GM23338 (cell line): ENCODE data around the gene SAMHD1. TPM values are rescaled to one million over a fixed set of nuclear protein-coding genes. Genes with fewer than 3 reads are reported as not detected.

Source experiments
- ATAC-seq: fragments of 200-7000 bp; cut with Tn5 transposase; 3 replicates; pipeline ENCODE4 v1.9.1; 2020
- DNase-seq: peaks from one replicate; pipeline ENCODE4 v3.0.0-alpha.2; 2015; ENCODE audit warnings: low spot score
- H2AFZ ChIP-seq: fragments of 200-600 bp; sonication (generic); 2 replicates; pipeline ENCODE4 v1.8.0; 2016; ENCODE audit warnings: antibody characterized with exemption, mild to moderate bottlenecking, moderate library complexity
- H3F3A ChIP-seq: fragments of 200-600 bp; sonication (generic); replicated peaks from 2 replicates; pipeline ENCODE4 v1.8.0; 2017; ENCODE audit warnings: antibody characterized with exemption, mixed run types, low read depth
- H3K27ac ChIP-seq: fragments of 200-600 bp; sonication (generic); 2 replicates; pipeline ENCODE4 v1.6.1; 2016; ENCODE audit warnings: low read depth
- H3K27me3 ChIP-seq: fragments of 200-600 bp; sonication (generic); 2 replicates; pipeline ENCODE4 v1.8.0; 2016; ENCODE audit warnings: mild to moderate bottlenecking, mixed run types, moderate library complexity; ENCODE audit not compliant: insufficient read depth
- H3K36me3 ChIP-seq: fragments of 200-600 bp; sonication (generic); 2 replicates; pipeline ENCODE4 v1.8.0; 2016; ENCODE audit warnings: mild to moderate bottlenecking; ENCODE audit not compliant: insufficient read depth
- H3K4me1 ChIP-seq: fragments of 200-600 bp; sonication (generic); 2 replicates; pipeline ENCODE4 v1.8.0; 2016; ENCODE audit warnings: mild to moderate bottlenecking, moderate library complexity; ENCODE audit not compliant: insufficient read depth
- H3K4me2 ChIP-seq: fragments of 200-600 bp; sonication (generic); 2 replicates; pipeline ENCODE4 v1.7.1; 2017; ENCODE audit warnings: mixed run types
- H3K4me3 ChIP-seq: fragments of 200-600 bp; sonication (generic); 2 replicates; pipeline ENCODE4 v1.6.1; 2016; ENCODE audit warnings: mixed run types
- H3K79me2 ChIP-seq: fragments of 200-600 bp; sonication (generic); replicated peaks from 2 replicates; pipeline ENCODE4 v1.8.0; 2017; ENCODE audit warnings: mild to moderate bottlenecking; ENCODE audit not compliant: insufficient read depth
- H3K9me2 ChIP-seq: fragments of 200-600 bp; sonication (generic); 2 replicates; pipeline ENCODE4 v1.8.0; 2017; ENCODE audit not compliant: insufficient read depth
- H4K20me1 ChIP-seq: fragments of 200-600 bp; sonication (generic); replicated peaks from 2 replicates; pipeline ENCODE4 v1.8.0; 2017; ENCODE audit warnings: mild to moderate bottlenecking; ENCODE audit not compliant: insufficient read depth
- H3K27ac Mint-ChIP-seq: 2 replicates; pipeline ENCODE4 v1.8.0; 2020; ENCODE audit warnings: inconsistent platforms, mild to moderate bottlenecking, moderate library complexity, mixed read lengths
- H3K27me3 Mint-ChIP-seq: 3 replicates; pipeline ENCODE4 v1.8.0; 2022; ENCODE audit warnings: low read depth, mild to moderate bottlenecking, moderate library complexity, mixed read lengths, inconsistent platforms; ENCODE audit not compliant: insufficient read depth, poor library complexity
- H3K36me3 Mint-ChIP-seq: 3 replicates; pipeline ENCODE4 v1.8.0; 2021; ENCODE audit warnings: low read depth, mild to moderate bottlenecking, inconsistent platforms, moderate library complexity, mixed read lengths
- H3K4me1 Mint-ChIP-seq: 3 replicates; pipeline ENCODE4 v1.8.0; 2020; ENCODE audit warnings: mild to moderate bottlenecking, inconsistent platforms, mixed read lengths
- H3K4me3 Mint-ChIP-seq: 3 replicates; pipeline ENCODE4 v1.8.0; 2021; ENCODE audit warnings: moderate library complexity, mild to moderate bottlenecking, inconsistent platforms, mixed read lengths
- H3K9me3 Mint-ChIP-seq: 3 replicates; pipeline ENCODE4 v1.8.0; 2020; ENCODE audit warnings: moderate library complexity, mild to moderate bottlenecking, inconsistent platforms, mixed read lengths
- CTCF ChIP-seq, 2 experiments: fragments of 200-600 bp in 1 of 2; sonication (generic) in 1 of 2; conservative IDR thresholded peaks; 2 replicates each; pipeline versions ENCODE4 v1.5.1 to v1.6.1; 2016 to 2017; ENCODE audit warnings: antibody characterized with exemption in 2 of 2, low read depth in 2 of 2, mild to moderate bottlenecking in 2 of 2, moderate library complexity in 1 of 2
- ETS1 ChIP-seq: IDR thresholded peaks from 2 replicates; pipeline ENCODE4 v1.6.1; 2016; ENCODE audit warnings: antibody characterized with exemption
- EZH2 ChIP-seq: fragments of 200-600 bp; sonication (generic); IDR thresholded peaks from one replicate; pipeline ENCODE4 v1.8.0; 2017; ENCODE audit warnings: antibody characterized with exemption, mild to moderate bottlenecking, low read depth; ENCODE audit not compliant: unreplicated experiment
- EZH2phosphoT487 ChIP-seq: fragments of 200-600 bp; sonication (generic); IDR thresholded peaks from one replicate; pipeline ENCODE4 v1.8.1; 2018; ENCODE audit warnings: antibody characterized with exemption; ENCODE audit not compliant: unreplicated experiment
- JUNB ChIP-seq: IDR thresholded peaks from one replicate; pipeline ENCODE4 v1.6.1; 2016; ENCODE audit warnings: antibody characterized with exemption; ENCODE audit not compliant: unreplicated experiment
- NANOG ChIP-seq: IDR thresholded peaks from 2 replicates; pipeline ENCODE4 v1.6.1; 2016; ENCODE audit warnings: antibody characterized with exemption, borderline replicate concordance
- POLR2AphosphoS5 ChIP-seq: IDR thresholded peaks from 2 replicates; pipeline ENCODE4 v1.6.1; 2016; ENCODE audit warnings: antibody characterized with exemption, low read depth
- REST ChIP-seq: IDR thresholded peaks from one replicate; pipeline ENCODE4 v1.6.1; 2018; ENCODE audit warnings: antibody characterized with exemption; ENCODE audit not compliant: unreplicated experiment
- STAT1 ChIP-seq: IDR thresholded peaks from one replicate; pipeline ENCODE4 v1.6.1; 2016; ENCODE audit warnings: antibody characterized with exemption; ENCODE audit not compliant: unreplicated experiment
- ZNF114 ChIP-seq: fragments of 250-450 bp; sonication (Bioruptor Pico); IDR thresholded peaks from 2 replicates; pipeline ENCODE4 v1.5.0; 2020; ENCODE audit warnings: mild to moderate bottlenecking, moderate library complexity
- ZNF331 ChIP-seq: fragments of 250-450 bp; sonication (Bioruptor Pico); IDR thresholded peaks from 2 replicates; pipeline ENCODE4 v1.5.0; 2020; ENCODE audit warnings: low read depth, mild to moderate bottlenecking, moderate library complexity
- ZNF462 ChIP-seq: fragments of 250-450 bp; sonication (Bioruptor Pico); IDR thresholded peaks from 2 replicates; pipeline ENCODE4 v1.5.0; 2020; ENCODE audit warnings: mild to moderate bottlenecking, moderate library complexity
- polyA plus RNA-seq: library from polyadenylated mRNA; unstranded; fragments of >200 nt; fragmentation: Nextera tagmentation; extraction: Ambion mirVana; gene quantifications from 2 replicates; pipeline ENCODE4 v1.2.1, GENCODE V29; 2016
- total RNA-seq: library from RNA; depleted of rRNA; stranded (reverse); fragments of >200 nt; shearing (Covaris generic); gene quantifications from 2 replicates; pipeline ENCODE4 v1.2.3, GENCODE V29; 2014

The SAMHD1 gene
- total and polyA plus RNA-seq, 2 experiments from 2014 or later: 21.9 to 45.4 TPM

GRCh38 chr20:36916199-36916598 lies 35.3 kb downstream of the SAMHD1 start:
- H3K36me3 Mint-ChIP-seq: peaks cover 24% of the 10 kb centered on the region
- Histone ChIP-seq H3K4me1 (peaks cover 10% of the 10 kb centered on the region), H3F3A (no peaks in the 10 kb centered on the region), H3K79me2 (no peaks in the 10 kb centered on the region), H3K27me3 (no peaks in the 10 kb centered on the region), H3K4me2 (no peak overlapping the region), H3K4me3 (no peak overlapping the region), H3K36me3 (no peaks in the 10 kb centered on the region; the same call in 1 of the 2 replicates), H4K20me1 (no peaks in the 10 kb centered on the region), H2AFZ (no peak overlapping the region), H3K9me2 (no peaks in the 10 kb centered on the region), H3K27ac (no peak overlapping the region)
- no peak overlapping the region for H3K4me3 Mint-ChIP-seq
- no peaks in the 10 kb centered on the region for H3K27me3 Mint-ChIP-seq
- TF ChIP-seq POLR2AphosphoS5 (no peak), JUNB (no peak), ZNF114 (CRISPR knock-in tag) (no peak), EZH2 (no peak), CTCF (conservative IDR thresholded peaks at IDR 0.05; ENCODE audit: low read depth in 2 of 2) (no peak), EZH2phosphoT487 (no peak), ZNF462 (CRISPR knock-in tag) (no peak), STAT1 (no peak), ETS1 (no peak), ZNF331 (CRISPR knock-in tag) (no peak), REST (no peak), NANOG (no peak)
- ATAC-seq (no peak), DNase-seq (no peak)
- H3K4me1 Mint-ChIP-seq: peaks cover 13% of the 10 kb centered on the region
- no peak overlapping the region for H3K27ac Mint-ChIP-seq
- H3K9me3 Mint-ChIP-seq: no peaks in the 10 kb centered on the region
